Measurements from ENCODE around the gene ATF2.

Gene ATF2

DNA sequence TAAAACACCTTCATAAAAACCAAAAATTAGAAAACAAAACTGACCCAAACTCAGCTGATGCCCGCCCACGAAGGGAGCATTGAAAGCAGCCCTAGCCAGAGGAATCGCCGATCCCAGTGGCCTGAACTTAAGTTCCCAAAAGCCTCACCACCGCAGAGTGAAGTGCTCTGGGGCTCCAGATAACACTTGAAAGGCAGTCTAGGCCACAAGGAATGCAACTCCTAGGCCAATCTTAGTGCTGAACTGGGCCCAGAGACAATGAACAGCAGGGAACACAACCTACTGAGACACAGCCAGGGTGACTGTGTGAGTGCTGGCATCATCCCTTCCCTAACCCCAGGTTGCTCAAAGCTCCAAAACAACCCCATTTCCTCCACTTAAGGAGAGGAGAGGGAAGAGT is 103.2 kb downstream of the ATF2 start:
- no peaks in the 10 kb centered on the region for H3K27me3 ChIP-seq (ENCODE audit: control insufficient read depth in 2 of 2, insufficient read depth in 2 of 2, low read length in 2 of 2)
- H3K9me3 ChIP-seq (ENCODE audit: control insufficient read depth in 2 of 2, low read length in 2 of 2), result no peaks in the 10 kb centered on the region
- no peaks in the 10 kb centered on the region for H3K36me3 ChIP-seq (ENCODE audit: control insufficient read depth in 2 of 2, insufficient read depth in 2 of 2, low read length in 2 of 2)
- H3K4me3 ChIP-seq (ENCODE audit: low read length in 2 of 2), result no peak overlapping the region
- no peak overlapping the region for H3K9ac ChIP-seq (ENCODE audit: low read depth in 1 of 2, low read length in 2 of 2)
- no peaks in the 10 kb centered on the region for H3K4me1 ChIP-seq (ENCODE audit: control insufficient read depth in 2 of 2, insufficient read depth in 2 of 2, low read length in 2 of 2)
- no peak overlapping the region for H3K27ac ChIP-seq (ENCODE audit: low read depth in 2 of 2, low read length in 2 of 2)

DNA sequence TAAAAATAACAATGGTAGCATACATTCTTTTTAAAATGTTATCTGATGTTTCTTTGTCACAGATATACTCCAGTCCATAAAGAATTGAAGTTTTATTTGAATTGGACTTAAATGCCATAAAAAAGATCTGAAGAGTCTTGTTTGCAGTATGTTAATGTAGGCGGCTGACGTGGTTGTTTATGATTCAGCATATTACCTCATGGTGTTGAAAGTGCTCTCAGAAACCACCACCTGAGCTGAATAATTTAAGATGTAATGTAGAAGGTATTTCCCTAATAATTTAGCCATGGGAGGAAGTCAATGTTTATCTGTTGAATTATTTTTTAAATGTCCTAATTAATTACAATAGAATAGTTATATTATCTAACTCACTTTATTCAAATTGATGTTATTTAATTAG is 104.3 kb downstream of the ATF2 start:
- Histone ChIP-seq H3K9ac (ENCODE audit: low read depth in 1 of 2, low read length in 2 of 2) (no peak overlapping the region), H3K4me1 (ENCODE audit: control insufficient read depth in 2 of 2, insufficient read depth in 2 of 2, low read length in 2 of 2) (no peaks in the 10 kb centered on the region), H3K27me3 (ENCODE audit: control insufficient read depth in 2 of 2, insufficient read depth in 2 of 2, low read length in 2 of 2) (no peaks in the 10 kb centered on the region), H3K4me3 (ENCODE audit: low read length in 2 of 2) (no peak overlapping the region), H3K27ac (ENCODE audit: low read depth in 2 of 2, low read length in 2 of 2) (no peak overlapping the region), H3K9me3 (ENCODE audit: control insufficient read depth in 2 of 2, low read length in 2 of 2) (no peaks in the 10 kb centered on the region), H3K36me3 (ENCODE audit: control insufficient read depth in 2 of 2, insufficient read depth in 2 of 2, low read length in 2 of 2) (peaks cover 0 to 5% of the 10 kb centered on the region in 2 donors)

DNA sequence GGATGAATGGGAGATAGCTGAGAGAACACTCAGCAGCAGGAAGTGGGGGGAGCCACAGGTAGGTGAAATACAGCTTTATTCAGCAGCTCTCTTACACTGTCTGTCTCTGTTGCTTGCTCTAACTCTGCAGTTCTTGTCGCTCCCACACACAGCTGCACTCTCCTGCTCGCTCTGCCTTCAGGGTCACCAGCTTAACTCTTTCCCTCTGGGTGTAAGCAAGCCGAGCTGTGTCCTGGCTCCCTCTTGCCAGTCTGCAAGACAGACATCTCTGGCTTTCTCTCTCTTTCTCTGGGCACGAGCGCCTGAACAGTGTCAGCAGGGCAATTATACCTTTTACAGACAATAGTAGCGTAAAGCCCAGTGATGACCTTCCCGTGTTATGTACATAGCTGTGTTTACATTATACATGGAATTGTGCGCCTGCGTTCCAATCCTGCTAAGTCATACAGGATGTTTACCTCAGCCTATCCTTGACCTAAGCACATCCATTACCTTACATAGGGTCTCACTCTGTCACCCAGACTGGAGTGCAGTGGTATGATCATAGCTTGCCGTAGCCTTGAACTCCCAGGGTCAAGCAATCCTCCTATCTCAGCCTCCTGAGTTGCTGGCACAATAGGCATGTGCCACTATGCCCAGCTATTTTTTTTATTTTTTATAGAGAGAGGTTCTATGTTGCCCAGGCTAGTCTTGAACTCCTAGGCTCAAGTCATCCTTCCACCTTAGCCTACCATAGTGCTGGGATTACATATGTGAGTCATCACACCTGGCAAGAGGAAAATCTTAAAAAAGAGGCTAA is 105.0 kb downstream of the ATF2 start:
- Histone ChIP-seq H3K9ac (ENCODE audit: low read depth in 1 of 2, low read length in 2 of 2) (no peak overlapping the region), H3K9me3 (ENCODE audit: control insufficient read depth in 2 of 2, low read length in 2 of 2) (no peaks in the 10 kb centered on the region), H3K4me3 (ENCODE audit: low read length in 2 of 2) (no peak overlapping the region), H3K4me1 (ENCODE audit: control insufficient read depth in 2 of 2, insufficient read depth in 2 of 2, low read length in 2 of 2) (no peaks in the 10 kb centered on the region), H3K27me3 (ENCODE audit: control insufficient read depth in 2 of 2, insufficient read depth in 2 of 2, low read length in 2 of 2) (no peaks in the 10 kb centered on the region), H3K27ac (ENCODE audit: low read depth in 2 of 2, low read length in 2 of 2) (no peak overlapping the region), H3K36me3 (ENCODE audit: control insufficient read depth in 2 of 2, insufficient read depth in 2 of 2, low read length in 2 of 2) (peaks cover 0 to 5% of the 10 kb centered on the region in 2 donors)

DNA sequence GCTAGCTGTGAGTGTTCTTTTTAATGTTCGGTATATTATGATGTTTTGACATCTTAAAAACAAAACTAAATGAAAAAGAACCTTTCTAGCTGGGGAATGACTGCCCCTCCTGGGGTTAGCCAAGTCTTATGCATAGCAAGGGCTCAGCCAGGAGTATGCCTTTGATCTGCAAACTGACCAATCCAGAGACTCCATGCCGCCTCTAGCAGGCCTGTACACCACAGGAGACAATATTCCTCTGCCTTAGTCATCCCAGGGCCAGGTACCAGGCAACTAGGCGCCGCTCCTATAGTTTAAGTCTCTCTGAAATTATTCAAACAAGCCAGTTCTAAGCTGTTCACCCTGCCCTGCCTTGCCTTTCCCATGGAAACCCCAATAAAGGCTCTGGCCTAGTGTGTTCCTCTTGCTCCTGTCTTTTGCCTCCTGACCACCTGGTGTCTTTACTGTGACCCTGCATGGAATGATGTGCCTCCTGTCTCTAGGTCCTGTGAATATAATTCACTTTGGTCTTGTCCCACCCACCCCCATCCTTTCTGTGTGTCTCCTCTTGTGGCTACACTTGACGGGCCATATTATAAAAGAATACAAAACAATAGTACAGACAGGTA is 110.8 kb downstream of the ATF2 start:
- Histone ChIP-seq H3K27me3 (ENCODE audit: control insufficient read depth in 2 of 2, insufficient read depth in 2 of 2, low read length in 2 of 2) (no peaks in the 10 kb centered on the region), H3K9me3 (ENCODE audit: control insufficient read depth in 2 of 2, low read length in 2 of 2) (no peaks in the 10 kb centered on the region), H3K27ac (ENCODE audit: low read depth in 2 of 2, low read length in 2 of 2) (no peak overlapping the region), H3K4me1 (ENCODE audit: control insufficient read depth in 2 of 2, insufficient read depth in 2 of 2, low read length in 2 of 2) (no peaks in the 10 kb centered on the region), H3K4me3 (ENCODE audit: low read length in 2 of 2) (no peak overlapping the region), H3K9ac (ENCODE audit: low read depth in 1 of 2, low read length in 2 of 2) (no peak overlapping the region), H3K36me3 (ENCODE audit: control insufficient read depth in 2 of 2, insufficient read depth in 2 of 2, low read length in 2 of 2) (peaks cover 0 to 5% of the 10 kb centered on the region in 2 donors)

DNA sequence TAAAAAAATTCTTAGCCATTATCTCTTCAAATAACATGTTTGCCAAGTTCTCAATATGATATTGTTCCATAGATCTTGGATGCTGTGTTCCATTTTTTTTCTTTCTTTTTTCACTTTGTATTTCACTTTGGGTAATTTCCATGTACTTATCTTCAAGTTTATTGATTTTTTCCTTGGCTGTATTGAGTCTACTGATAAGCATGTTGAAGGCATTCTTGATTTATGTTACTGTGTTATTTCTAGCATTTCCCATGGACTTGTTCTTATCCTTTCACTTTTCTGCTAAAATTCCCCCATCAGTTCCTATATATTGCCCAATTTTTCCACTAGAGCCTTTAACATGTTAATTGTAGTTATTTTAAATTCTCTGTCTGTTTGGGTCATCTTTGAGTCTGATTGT is 112.0 kb downstream of the ATF2 start:
- H3K9me3 ChIP-seq (ENCODE audit: control insufficient read depth in 2 of 2, low read length in 2 of 2), result no peaks in the 10 kb centered on the region
- no peak overlapping the region for H3K4me3 ChIP-seq (ENCODE audit: low read length in 2 of 2)
- H3K36me3 ChIP-seq (ENCODE audit: control insufficient read depth in 2 of 2, insufficient read depth in 2 of 2, low read length in 2 of 2), result peaks cover 0 to 5% of the 10 kb centered on the region in 2 donors
- no peaks in the 10 kb centered on the region for H3K27me3 ChIP-seq (ENCODE audit: control insufficient read depth in 2 of 2, insufficient read depth in 2 of 2, low read length in 2 of 2)
- no peak overlapping the region for H3K9ac ChIP-seq (ENCODE audit: low read depth in 1 of 2, low read length in 2 of 2)
- no peak overlapping the region for H3K27ac ChIP-seq (ENCODE audit: low read depth in 2 of 2, low read length in 2 of 2)
- H3K4me1 ChIP-seq (ENCODE audit: control insufficient read depth in 2 of 2, insufficient read depth in 2 of 2, low read length in 2 of 2), result no peaks in the 10 kb centered on the region

DNA sequence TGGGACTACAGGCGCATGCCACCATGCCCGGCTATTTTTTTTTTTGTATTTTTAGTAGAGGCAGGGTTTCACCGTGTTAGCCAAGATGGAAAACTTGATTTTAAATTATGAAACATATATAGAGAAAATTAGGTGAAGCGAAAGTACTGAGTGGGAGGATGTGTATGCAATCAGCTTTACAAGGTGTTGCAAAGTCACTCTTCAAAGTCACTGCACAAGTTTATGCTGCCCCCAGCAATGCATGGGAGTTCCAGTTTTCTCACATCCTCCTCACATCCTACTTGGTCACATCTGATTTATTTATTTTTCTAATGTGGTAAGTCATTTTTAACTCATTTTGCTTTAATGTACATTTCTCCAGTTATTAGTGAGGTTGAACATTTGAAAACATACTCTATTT is 113.7 kb downstream of the ATF2 start:
- Histone ChIP-seq H3K27ac (ENCODE audit: low read depth in 2 of 2, low read length in 2 of 2) (no peak overlapping the region), H3K4me3 (ENCODE audit: low read length in 2 of 2) (no peak overlapping the region), H3K9ac (ENCODE audit: low read depth in 1 of 2, low read length in 2 of 2) (no peak overlapping the region), H3K27me3 (ENCODE audit: control insufficient read depth in 2 of 2, insufficient read depth in 2 of 2, low read length in 2 of 2) (no peaks in the 10 kb centered on the region), H3K9me3 (ENCODE audit: control insufficient read depth in 2 of 2, low read length in 2 of 2) (no peaks in the 10 kb centered on the region), H3K4me1 (ENCODE audit: control insufficient read depth in 2 of 2, insufficient read depth in 2 of 2, low read length in 2 of 2) (no peaks in the 10 kb centered on the region), H3K36me3 (ENCODE audit: control insufficient read depth in 2 of 2, insufficient read depth in 2 of 2, low read length in 2 of 2) (peaks cover 0 to 4% of the 10 kb centered on the region in 2 donors)

DNA sequence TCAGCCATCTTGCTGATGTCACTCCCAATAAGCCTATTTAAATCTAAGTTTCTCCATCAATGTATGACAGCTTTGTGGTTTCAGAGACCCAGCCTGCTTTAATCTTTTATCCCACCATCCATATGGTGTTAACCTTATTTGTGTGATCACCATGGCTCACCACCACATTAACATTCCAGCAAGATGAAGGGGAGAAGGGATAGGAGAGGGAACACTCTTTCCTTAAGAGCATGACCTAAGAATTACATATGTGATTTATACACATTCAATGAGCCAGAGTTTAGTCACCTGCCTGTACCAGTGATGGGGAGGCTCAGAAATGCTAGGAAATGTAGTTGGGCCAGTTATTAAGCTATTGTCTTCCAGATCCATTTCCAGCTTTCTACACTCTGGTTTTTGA is 118.3 kb downstream of the ATF2 start:
- Histone ChIP-seq H3K4me1 (ENCODE audit: control insufficient read depth in 2 of 2, insufficient read depth in 2 of 2, low read length in 2 of 2) (no peaks in the 10 kb centered on the region), H3K4me3 (ENCODE audit: low read length in 2 of 2) (no peak overlapping the region)

DNA sequence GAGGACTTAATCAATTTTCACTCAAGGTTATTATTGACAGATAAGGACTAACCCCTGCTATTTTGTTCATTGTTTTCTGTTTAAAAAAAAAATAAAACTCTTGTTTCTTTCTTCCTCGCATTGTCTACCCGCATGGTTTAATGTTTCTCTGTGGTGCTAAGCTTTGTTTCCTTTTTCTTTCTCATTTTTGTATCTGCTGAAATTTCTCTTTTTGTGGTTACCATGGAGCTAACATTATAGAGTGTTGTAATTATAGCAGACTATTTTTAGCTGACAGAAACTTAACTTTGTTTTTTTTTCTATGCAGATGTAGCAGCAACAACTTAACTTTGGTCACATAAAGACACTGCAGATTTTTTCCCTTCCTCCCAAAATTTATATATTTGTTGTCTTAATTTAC is 119.7 kb downstream of the ATF2 start:
- no peak overlapping the region for H3K4me3 ChIP-seq (ENCODE audit: low read length in 2 of 2)
- no peaks in the 10 kb centered on the region for H3K36me3 ChIP-seq (ENCODE audit: control insufficient read depth in 2 of 2, insufficient read depth in 2 of 2, low read length in 2 of 2)
- H3K27me3 ChIP-seq (ENCODE audit: control insufficient read depth in 2 of 2, insufficient read depth in 2 of 2, low read length in 2 of 2), result no peaks in the 10 kb centered on the region
- H3K4me1 ChIP-seq (ENCODE audit: control insufficient read depth in 2 of 2, insufficient read depth in 2 of 2, low read length in 2 of 2), result no peaks in the 10 kb centered on the region
- no peak overlapping the region for H3K27ac ChIP-seq (ENCODE audit: low read depth in 2 of 2, low read length in 2 of 2)
- H3K9ac ChIP-seq (ENCODE audit: low read depth in 1 of 2, low read length in 2 of 2), result no peak overlapping the region
- H3K9me3 ChIP-seq (ENCODE audit: control insufficient read depth in 2 of 2, low read length in 2 of 2), result no peaks in the 10 kb centered on the region

More for the DNA sequence above, 118.3 kb downstream of the ATF2 start:
- Histone ChIP-seq H3K9ac (ENCODE audit: low read depth in 1 of 2, low read length in 2 of 2) (no peak overlapping the region), H3K36me3 (ENCODE audit: control insufficient read depth in 2 of 2, insufficient read depth in 2 of 2, low read length in 2 of 2) (no peaks in the 10 kb centered on the region), H3K9me3 (ENCODE audit: control insufficient read depth in 2 of 2, low read length in 2 of 2) (no peaks in the 10 kb centered on the region), H3K27me3 (ENCODE audit: control insufficient read depth in 2 of 2, insufficient read depth in 2 of 2, low read length in 2 of 2) (no peaks in the 10 kb centered on the region), H3K27ac (ENCODE audit: low read depth in 2 of 2, low read length in 2 of 2) (no peak overlapping the region)

DNA sequence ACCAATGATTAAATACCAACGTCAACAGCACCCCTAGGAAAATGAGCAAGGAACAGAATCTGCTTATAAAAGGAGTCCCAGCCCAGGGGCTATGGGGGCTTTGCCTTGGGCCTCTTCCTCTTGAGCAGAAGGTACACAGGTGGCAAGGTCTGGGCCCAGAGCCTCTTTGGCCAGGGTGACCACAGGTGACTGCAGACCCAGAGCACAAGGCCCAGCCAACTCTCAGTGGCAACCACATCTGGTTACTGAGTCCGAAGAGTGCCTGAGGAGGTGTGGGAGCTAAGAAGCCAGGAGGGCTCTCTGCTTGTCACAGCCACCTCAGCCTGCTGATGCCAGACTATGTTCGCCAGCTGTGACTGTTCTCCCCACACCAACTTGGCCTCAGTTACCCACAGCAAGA is 128.5 kb downstream of the ATF2 start:
- no peaks in the 10 kb centered on the region for H3K9me3 ChIP-seq (ENCODE audit: control insufficient read depth in 2 of 2, low read length in 2 of 2)
- no peak overlapping the region for H3K9ac ChIP-seq (ENCODE audit: low read depth in 1 of 2, low read length in 2 of 2)
- no peak overlapping the region for H3K27ac ChIP-seq (ENCODE audit: low read depth in 2 of 2, low read length in 2 of 2)
- H3K36me3 ChIP-seq (ENCODE audit: control insufficient read depth in 2 of 2, insufficient read depth in 2 of 2, low read length in 2 of 2), result no peaks in the 10 kb centered on the region
- no peak overlapping the region for H3K4me3 ChIP-seq (ENCODE audit: low read length in 2 of 2)
- H3K27me3 ChIP-seq (ENCODE audit: control insufficient read depth in 2 of 2, insufficient read depth in 2 of 2, low read length in 2 of 2), result no peaks in the 10 kb centered on the region
- no peaks in the 10 kb centered on the region for H3K4me1 ChIP-seq (ENCODE audit: control insufficient read depth in 2 of 2, insufficient read depth in 2 of 2, low read length in 2 of 2)

DNA sequence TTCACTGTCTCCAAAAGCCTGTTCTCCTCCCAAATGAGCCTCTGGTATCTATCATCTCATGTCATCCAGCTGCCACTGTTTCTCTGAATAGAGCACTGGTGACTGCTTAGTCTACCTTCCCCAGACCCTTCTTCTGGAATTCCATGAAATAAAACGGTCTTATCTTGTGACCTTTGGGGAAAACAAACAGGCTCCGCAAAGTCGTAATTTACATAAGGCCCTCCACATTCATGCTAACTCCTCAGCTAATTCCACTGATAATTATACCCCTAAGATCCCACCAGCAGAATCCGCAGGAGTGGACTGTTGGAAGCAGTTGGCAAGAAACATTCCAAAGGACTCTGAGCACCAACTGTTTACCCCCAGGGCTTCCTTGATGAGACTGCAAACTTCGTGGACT is 129.0 kb downstream of the ATF2 start:
- no peak overlapping the region for H3K4me3 ChIP-seq (ENCODE audit: low read length in 2 of 2)
- no peaks in the 10 kb centered on the region for H3K4me1 ChIP-seq (ENCODE audit: control insufficient read depth in 2 of 2, insufficient read depth in 2 of 2, low read length in 2 of 2)
- no peak overlapping the region for H3K27ac ChIP-seq (ENCODE audit: low read depth in 2 of 2, low read length in 2 of 2)
- H3K9me3 ChIP-seq (ENCODE audit: control insufficient read depth in 2 of 2, low read length in 2 of 2), result no peaks in the 10 kb centered on the region
- no peaks in the 10 kb centered on the region for H3K36me3 ChIP-seq (ENCODE audit: control insufficient read depth in 2 of 2, insufficient read depth in 2 of 2, low read length in 2 of 2)
- no peak overlapping the region for H3K9ac ChIP-seq (ENCODE audit: low read depth in 1 of 2, low read length in 2 of 2)
- no peaks in the 10 kb centered on the region for H3K27me3 ChIP-seq (ENCODE audit: control insufficient read depth in 2 of 2, insufficient read depth in 2 of 2, low read length in 2 of 2)

Measured in mucosa of rectum (tissue), 2 donors.